Loucy (cell line): ENCODE data around the gene NOC3L.
"Not testable (repeated sequence)": the region's sequence is repeated elsewhere in the genome, so short reads cannot be mapped to it uniquely, and the experiment has no call there.

Experiments
- H2AFZ ChIP-seq: fragments of 200-600 bp; sonication (generic); 2 replicates; pipeline ENCODE4 v1.6.0; 2016; ENCODE audit warnings: antibody characterized with exemption, mild to moderate bottlenecking, low read length, moderate library complexity
- H3F3A ChIP-seq: fragments of 200-600 bp; 2 replicates; pipeline ENCODE4 v1.6.0; 2016; ENCODE audit warnings: antibody characterized with exemption, low read depth, mild to moderate bottlenecking
- H3K27me3 ChIP-seq: fragments of 200-600 bp; sonication (generic); 2 replicates; pipeline ENCODE4 v1.6.1; 2014; ENCODE audit warnings: low read length, mild to moderate bottlenecking; ENCODE audit not compliant: insufficient read depth, poor library complexity, severe bottlenecking
- H3K36me3 ChIP-seq: fragments of 200-600 bp; sonication (generic); 2 replicates; pipeline ENCODE4 v1.6.1; 2016; ENCODE audit warnings: low read length; ENCODE audit not compliant: insufficient read depth
- H3K4me1 ChIP-seq: fragments of 200-600 bp; sonication (generic); 2 replicates; pipeline ENCODE4 v1.5.1; 2014; ENCODE audit warnings: low read length, mild to moderate bottlenecking; ENCODE audit not compliant: insufficient read depth, poor library complexity, severe bottlenecking
- H3K4me2 ChIP-seq: fragments of 200-600 bp; sonication (generic); 2 replicates; pipeline ENCODE4 v1.6.0; 2014; ENCODE audit warnings: antibody characterized with exemption, low read length, low read depth, mild to moderate bottlenecking; ENCODE audit not compliant: poor library complexity, severe bottlenecking
- H3K4me3 ChIP-seq: fragments of 200-600 bp; sonication (generic); 2 replicates; pipeline ENCODE4 v1.5.1; 2014; ENCODE audit warnings: low read length, mild to moderate bottlenecking, mixed read lengths; ENCODE audit not compliant: poor library complexity, severe bottlenecking
- H3K79me2 ChIP-seq: fragments of 200-600 bp; sonication (generic); 2 replicates; pipeline ENCODE4 v1.6.1; 2014; ENCODE audit warnings: low read length; ENCODE audit not compliant: insufficient read depth
- H3K9ac ChIP-seq: fragments of 200-600 bp; sonication (generic); 2 replicates; pipeline ENCODE4 v1.6.0; 2014; ENCODE audit warnings: mild to moderate bottlenecking, low read depth, low read length, moderate library complexity; ENCODE audit not compliant: poor library complexity, severe bottlenecking
- H3K9me2 ChIP-seq: fragments of 200-600 bp; sonication (generic); replicated peaks from 2 replicates; pipeline ENCODE4 v1.6.1; 2016; ENCODE audit warnings: low read depth, low read length, mixed read lengths
- H3K9me3 ChIP-seq: fragments of 200-600 bp; sonication (generic); 2 replicates; pipeline ENCODE4 v1.6.1; 2014; ENCODE audit warnings: mild to moderate bottlenecking, antibody characterized with exemption, low read length, low read depth; ENCODE audit not compliant: insufficient read depth
- H4K20me1 ChIP-seq: fragments of 200-600 bp; sonication (generic); 2 replicates; pipeline ENCODE4 v1.6.0; 2014; ENCODE audit warnings: antibody characterized with exemption, low read length, mild to moderate bottlenecking; ENCODE audit not compliant: insufficient read depth, poor library complexity, severe bottlenecking
- EZH2phosphoT487 ChIP-seq: fragments of 200-600 bp; IDR thresholded peaks from 2 replicates; pipeline ENCODE4 v1.6.1; 2018; ENCODE audit warnings: antibody characterized with exemption, mild to moderate bottlenecking, moderate library complexity, borderline replicate concordance
- TF ChIP-seq, protein P1 (sequence below): fragments of 200-600 bp; sonication (generic); conservative IDR thresholded peaks from 2 replicates; pipeline ENCODE4 v1.5.1; 2014; ENCODE audit warnings: mild to moderate bottlenecking, antibody characterized with exemption, low read length

Gene NOC3L

DNA sequence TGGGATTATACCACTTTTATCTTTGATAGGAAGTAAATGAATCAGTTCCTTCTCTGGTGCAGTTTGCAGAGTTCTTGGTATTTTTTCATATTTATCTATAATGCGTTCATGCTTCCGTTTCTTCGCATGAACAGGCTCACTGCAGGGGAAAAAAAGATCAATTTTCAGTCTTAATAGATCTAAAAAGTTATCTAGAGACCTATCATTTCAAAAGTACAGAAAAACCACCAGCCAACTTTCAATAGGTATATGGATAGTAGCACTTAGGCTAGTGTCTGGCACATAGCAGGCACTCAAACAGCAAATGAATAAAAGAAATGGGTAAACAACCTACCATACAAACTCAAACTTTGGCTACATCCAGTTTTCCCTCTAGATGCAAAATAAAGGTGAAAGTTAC, 5.5 kb downstream of the NOC3L start:
- no peak overlapping the region for H3K4me3 ChIP-seq
- H3K9me3 ChIP-seq: no peaks in the 10 kb centered on the region
- H3K4me2 ChIP-seq: no peak overlapping the region
- H3K9me2 ChIP-seq: no peaks in the 10 kb centered on the region
- H3F3A ChIP-seq: no peaks in the 10 kb centered on the region
- no peak overlapping the region for H2AFZ ChIP-seq
- peaks cover 31% of the 10 kb centered on the region; the same call in 1 of the 2 replicates for H3K36me3 ChIP-seq
- no peak for TF ChIP-seq EZH2phosphoT487
- TF ChIP-seq, protein P1, sequence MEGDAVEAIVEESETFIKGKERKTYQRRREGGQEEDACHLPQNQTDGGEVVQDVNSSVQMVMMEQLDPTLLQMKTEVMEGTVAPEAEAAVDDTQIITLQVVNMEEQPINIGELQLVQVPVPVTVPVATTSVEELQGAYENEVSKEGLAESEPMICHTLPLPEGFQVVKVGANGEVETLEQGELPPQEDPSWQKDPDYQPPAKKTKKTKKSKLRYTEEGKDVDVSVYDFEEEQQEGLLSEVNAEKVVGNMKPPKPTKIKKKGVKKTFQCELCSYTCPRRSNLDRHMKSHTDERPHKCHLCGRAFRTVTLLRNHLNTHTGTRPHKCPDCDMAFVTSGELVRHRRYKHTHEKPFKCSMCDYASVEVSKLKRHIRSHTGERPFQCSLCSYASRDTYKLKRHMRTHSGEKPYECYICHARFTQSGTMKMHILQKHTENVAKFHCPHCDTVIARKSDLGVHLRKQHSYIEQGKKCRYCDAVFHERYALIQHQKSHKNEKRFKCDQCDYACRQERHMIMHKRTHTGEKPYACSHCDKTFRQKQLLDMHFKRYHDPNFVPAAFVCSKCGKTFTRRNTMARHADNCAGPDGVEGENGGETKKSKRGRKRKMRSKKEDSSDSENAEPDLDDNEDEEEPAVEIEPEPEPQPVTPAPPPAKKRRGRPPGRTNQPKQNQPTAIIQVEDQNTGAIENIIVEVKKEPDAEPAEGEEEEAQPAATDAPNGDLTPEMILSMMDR: no peak
- peaks cover 32% of the 10 kb centered on the region for H3K79me2 ChIP-seq
- H4K20me1 ChIP-seq: no peaks in the 10 kb centered on the region
- no peaks in the 10 kb centered on the region for H3K27me3 ChIP-seq
- H3K9ac ChIP-seq: no peak overlapping the region
- H3K4me1 ChIP-seq: peaks cover 31% of the 10 kb centered on the region

DNA sequence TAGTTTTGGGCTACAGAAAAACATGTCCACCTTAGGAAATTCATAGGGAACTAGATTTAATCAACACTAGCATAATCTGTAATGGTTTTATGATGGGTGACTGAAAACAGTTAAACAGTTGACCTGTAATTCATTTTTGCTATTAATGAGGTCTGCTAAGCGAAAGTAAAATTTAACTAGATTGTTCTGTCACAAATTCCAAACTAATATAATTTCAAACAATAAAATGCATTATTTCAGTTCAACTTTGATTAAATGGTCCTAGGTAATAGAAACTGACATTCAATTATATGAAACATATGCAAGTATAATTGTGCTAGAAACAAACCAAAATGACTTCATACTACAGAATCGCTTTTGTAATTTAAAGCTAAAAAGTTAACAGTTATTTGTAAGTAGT, 6.9 kb downstream of the NOC3L start:
- Histone ChIP-seq H3K9me2 (no peaks in the 10 kb centered on the region), H3K9me3 (no peaks in the 10 kb centered on the region), H4K20me1 (no peaks in the 10 kb centered on the region), H3K4me1 (peaks cover 21% of the 10 kb centered on the region), H3K36me3 (peaks cover 35% of the 10 kb centered on the region; the same call in 1 of the 2 replicates), H3K9ac (no peak overlapping the region), H3K27me3 (no peaks in the 10 kb centered on the region), H3K79me2 (peaks cover 18% of the 10 kb centered on the region; the same call in 1 of the 2 replicates), H2AFZ (no peak overlapping the region), H3K4me3 (no peak overlapping the region), H3K4me2 (no peak overlapping the region), H3F3A (no peaks in the 10 kb centered on the region)
- TF ChIP-seq EZH2phosphoT487: no peak
- TF ChIP-seq, protein P1: no peak

DNA sequence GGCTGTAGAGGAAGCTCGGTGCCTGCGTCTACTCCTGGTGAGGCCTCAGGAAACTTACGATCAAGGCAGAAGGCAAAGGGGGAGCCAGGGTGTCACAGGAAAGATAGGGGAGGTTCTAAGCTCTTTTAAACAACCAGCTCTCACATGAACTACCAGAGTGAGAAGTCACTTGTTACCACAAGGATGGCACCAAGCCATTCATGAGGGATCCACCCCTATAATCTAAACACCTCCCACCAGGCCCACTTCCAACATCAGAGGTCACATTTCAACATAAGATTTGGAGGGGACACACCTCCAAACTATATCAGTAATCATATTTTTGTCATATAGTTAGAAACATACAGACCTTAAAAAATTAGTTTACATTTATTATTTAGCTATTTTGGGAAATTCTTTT, 9.4 kb downstream of the NOC3L start:
- Histone ChIP-seq H3K9ac (no peak overlapping the region), H3K36me3 (peaks cover 47% of the 10 kb centered on the region; the same call in 1 of the 2 replicates), H3K9me2 (no peaks in the 10 kb centered on the region), H3K79me2 (no peaks in the 10 kb centered on the region), H3F3A (no peaks in the 10 kb centered on the region), H3K4me1 (peaks cover 10% of the 10 kb centered on the region), H3K4me2 (no peak overlapping the region), H4K20me1 (no peaks in the 10 kb centered on the region), H3K4me3 (no peak overlapping the region), H3K27me3 (no peaks in the 10 kb centered on the region), H2AFZ (no peak overlapping the region), H3K9me3 (no peaks in the 10 kb centered on the region)
- TF ChIP-seq EZH2phosphoT487: no peak

DNA sequence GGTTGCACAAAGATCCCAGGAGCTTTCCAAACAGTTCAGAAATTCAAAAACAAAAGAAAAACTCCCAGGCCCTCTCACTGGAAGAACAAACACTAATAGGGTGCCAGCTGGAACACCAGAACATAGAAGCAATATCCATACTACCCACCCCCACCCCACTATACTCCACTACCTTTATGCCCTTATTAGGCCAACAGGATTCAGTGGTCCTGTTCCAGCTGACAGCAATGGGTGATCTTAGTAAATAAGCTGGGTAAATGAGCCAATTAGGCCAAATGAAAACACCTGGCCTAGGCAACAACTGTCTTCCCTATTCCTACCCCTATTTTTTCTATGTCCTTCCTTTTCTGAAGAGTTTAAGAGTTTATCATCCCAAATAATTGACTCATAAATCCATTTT, 11.7 kb downstream of the NOC3L start:
- H3K79me2 ChIP-seq: no peaks in the 10 kb centered on the region

DNA sequence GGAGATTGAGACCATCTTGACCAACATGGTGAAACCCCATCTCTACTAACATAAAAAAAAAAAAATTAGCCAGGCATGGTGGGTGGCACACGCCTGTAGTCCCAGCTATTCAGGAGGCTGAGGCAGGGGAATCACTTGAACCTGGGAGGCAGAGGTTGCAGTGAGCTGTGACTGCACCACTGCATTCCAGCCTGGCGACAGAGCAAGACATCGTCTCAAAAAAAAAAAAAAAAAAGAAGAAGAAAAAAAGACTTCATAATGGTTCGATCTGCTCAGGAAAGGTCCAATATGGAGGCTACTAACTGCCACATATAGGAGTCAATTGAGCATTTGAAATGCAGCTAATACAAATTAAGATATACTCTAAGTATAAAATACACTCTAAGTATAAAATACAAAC, 12.2 kb downstream of the NOC3L start:
- H3K9ac ChIP-seq, H3K27me3 ChIP-seq: not testable (repeated sequence)

More for the DNA sequence above, 11.7 kb downstream of the NOC3L start:
- H3K9ac ChIP-seq: no peak overlapping the region
- no peaks in the 10 kb centered on the region for H3K9me2 ChIP-seq
- no peaks in the 10 kb centered on the region for H3K9me3 ChIP-seq
- no peaks in the 10 kb centered on the region for H4K20me1 ChIP-seq
- no peak overlapping the region for H2AFZ ChIP-seq
- H3K4me3 ChIP-seq: no peak overlapping the region
- TF ChIP-seq, protein P1: no peak
- TF ChIP-seq EZH2phosphoT487: no peak
- H3K36me3 ChIP-seq: peaks cover 52% of the 10 kb centered on the region; the same call in 1 of the 2 replicates
- peaks cover under 1% of the 10 kb centered on the region for H3K4me1 ChIP-seq
- no peaks in the 10 kb centered on the region for H3F3A ChIP-seq
- H3K27me3 ChIP-seq: no peaks in the 10 kb centered on the region
- no peak overlapping the region for H3K4me2 ChIP-seq

More for the DNA sequence above, 12.2 kb downstream of the NOC3L start:
- not testable (repeated sequence) for H3K4me3 ChIP-seq, H3K9me3 ChIP-seq, H3F3A ChIP-seq, H3K4me2 ChIP-seq, H3K4me1 ChIP-seq, H3K9me2 ChIP-seq, H4K20me1 ChIP-seq, H2AFZ ChIP-seq, H3K79me2 ChIP-seq
- H3K36me3 ChIP-seq: peaks cover 53% of the 10 kb centered on the region; the same call in 1 of the 2 replicates
